Natural killer cell treated with Interleukin-12 subunit alpha and Interleukin-12 subunit beta and Interleukin-15 and Interleukin-18, amount 100 ng/mL, for 72 hours (primary cell): ENCODE data around the gene LCE5A. TPM values are rescaled to one million over a fixed set of nuclear protein-coding genes. Genes with fewer than 3 reads are reported as not detected.
"Not testable (repeated sequence)": the region's sequence is repeated elsewhere in the genome, so short reads cannot be mapped to it uniquely, and the experiment has no call there.

ENCODE experiments used
- ATAC-seq, 2 donors: fragments of 150-1000 bp; cut with Tn5 transposase in 1 of 2; sonication (Bioruptor Pico), chemical (Tn5 transposase) in 1 of 2; 2 replicates each; pipeline ENCODE4 v1.10.0; 2021
- DNase-seq: peaks from one replicate; pipeline ENCODE4 v3.0.0; 2022; ENCODE audit warnings: low spot score
- H3K27ac Mint-ChIP-seq, 2 donors: 1 replicate in 1 of 2; 2 replicates in 1 of 2; pipeline ENCODE4 v1.8.0; 2022; ENCODE audit warnings: mixed read lengths in 2 of 2, mild to moderate bottlenecking in 1 of 2, moderate library complexity in 1 of 2
- H3K27me3 Mint-ChIP-seq, 2 donors: 1 replicate in 1 of 2; 2 replicates in 1 of 2; pipeline ENCODE4 v1.8.0; 2022; ENCODE audit warnings: mixed read lengths in 2 of 2
- H3K36me3 Mint-ChIP-seq: one replicate; pipeline ENCODE4 v1.8.0; 2022; ENCODE audit warnings: mixed read lengths
- H3K4me1 Mint-ChIP-seq, 2 donors: 1 replicate in 1 of 2; 2 replicates in 1 of 2; pipeline ENCODE4 v1.8.0; 2022; ENCODE audit warnings: low read depth in 2 of 2, mixed read lengths in 2 of 2, mild to moderate bottlenecking in 1 of 2
- H3K4me3 Mint-ChIP-seq: one replicate; pipeline ENCODE4 v1.8.0; 2022; ENCODE audit warnings: mixed read lengths
- H3K9me3 Mint-ChIP-seq: 2 replicates; pipeline ENCODE4 v1.8.0; 2022; ENCODE audit warnings: mixed read lengths
- total RNA-seq, 2 donors: library from RNA; stranded (reverse); gene quantifications; one replicate each; pipeline ENCODE4 v1.2.3, GENCODE V29; 2022

LCE5A gene
- total RNA-seq, 2 donors from 2014 or later = not detected

DNA sequence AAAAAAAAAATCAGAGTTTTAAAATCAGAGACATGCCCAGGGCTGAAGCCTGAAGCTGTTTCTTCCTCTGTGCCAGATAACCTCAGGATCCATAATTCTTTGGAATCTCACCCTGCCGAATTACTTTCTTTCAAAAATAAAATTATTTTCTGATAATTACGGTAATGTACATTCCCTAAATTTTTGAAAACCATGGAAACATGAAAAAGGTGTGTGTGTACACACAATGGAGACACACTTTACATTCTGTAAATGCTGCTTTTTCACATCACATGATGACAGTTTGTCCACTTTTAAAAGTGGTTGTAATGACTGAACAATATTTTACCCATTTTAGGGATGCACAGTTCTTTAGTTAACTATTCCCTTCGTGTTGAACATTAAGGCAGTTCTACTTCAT lies 25.2 kb downstream of the LCE5A start:
- no peaks in the 10 kb centered on the region for H3K36me3 Mint-ChIP-seq
- no peaks in the 10 kb centered on the region for H3K4me1 Mint-ChIP-seq
- no peak for DNase-seq
- H3K9me3 Mint-ChIP-seq = no peaks in the 10 kb centered on the region
- H3K27me3 Mint-ChIP-seq = peaks cover 19 to 37% of the 10 kb centered on the region in 2 donors
- no peak overlapping the region for H3K4me3 Mint-ChIP-seq
- ATAC-seq = no peak
- H3K27ac Mint-ChIP-seq = no peak overlapping the region

DNA sequence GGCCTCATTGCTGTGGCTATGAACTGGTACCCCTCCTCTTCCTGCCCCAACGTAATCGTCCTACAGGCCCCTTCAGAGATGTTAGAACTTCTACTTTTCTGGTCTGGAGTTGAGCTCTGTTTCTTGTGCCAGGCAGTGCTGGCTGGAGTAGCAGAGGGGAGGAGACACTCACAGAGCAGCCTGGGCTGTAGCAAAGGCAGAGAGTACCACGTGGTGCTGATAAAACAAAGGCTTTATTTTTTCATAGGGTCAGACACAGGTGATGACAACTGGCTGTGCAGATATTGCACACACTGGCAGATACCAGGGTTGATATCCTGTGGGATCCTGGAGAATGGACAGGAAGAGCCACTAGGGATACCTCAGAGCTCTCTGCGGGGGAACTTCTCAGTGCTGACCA lies 26.9 kb downstream of the LCE5A start:
- Mint-ChIP-seq H3K27ac (no peak overlapping the region), H3K4me3 (no peak overlapping the region), H3K27me3 (peaks cover 19 to 44% of the 10 kb centered on the region in 2 donors), H3K36me3 (no peaks in the 10 kb centered on the region), H3K4me1 (no peaks in the 10 kb centered on the region), H3K9me3 (no peaks in the 10 kb centered on the region)
- DNase-seq = no peak
- no peak for ATAC-seq

DNA sequence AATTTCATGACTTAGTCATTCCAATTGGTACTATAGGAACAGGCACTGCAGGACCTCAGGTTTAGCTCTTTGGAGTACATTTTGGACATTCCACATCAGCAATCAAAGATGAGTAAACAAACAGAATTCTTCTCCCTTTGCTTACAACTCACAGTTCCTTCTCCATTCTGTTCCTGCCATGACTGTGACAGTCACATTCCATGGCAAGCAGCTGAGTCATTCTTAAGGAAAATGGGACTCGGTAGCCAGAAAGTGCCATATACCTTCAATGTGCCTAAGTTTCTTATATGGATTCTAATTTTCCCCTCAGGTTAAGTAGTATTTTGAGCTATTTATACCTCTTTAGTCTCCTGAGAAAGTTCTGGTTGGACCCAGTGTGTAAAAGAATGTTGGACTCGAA lies 29.3 kb downstream of the LCE5A start:
- H3K27ac Mint-ChIP-seq = no peak overlapping the region
- ATAC-seq (no peak), DNase-seq (no peak)
- H3K9me3 Mint-ChIP-seq = no peaks in the 10 kb centered on the region
- H3K4me3 Mint-ChIP-seq = no peak overlapping the region
- no peaks in the 10 kb centered on the region for H3K36me3 Mint-ChIP-seq
- peaks cover 21 to 41% of the 10 kb centered on the region in 2 donors for H3K27me3 Mint-ChIP-seq
- no peaks in the 10 kb centered on the region for H3K4me1 Mint-ChIP-seq

DNA sequence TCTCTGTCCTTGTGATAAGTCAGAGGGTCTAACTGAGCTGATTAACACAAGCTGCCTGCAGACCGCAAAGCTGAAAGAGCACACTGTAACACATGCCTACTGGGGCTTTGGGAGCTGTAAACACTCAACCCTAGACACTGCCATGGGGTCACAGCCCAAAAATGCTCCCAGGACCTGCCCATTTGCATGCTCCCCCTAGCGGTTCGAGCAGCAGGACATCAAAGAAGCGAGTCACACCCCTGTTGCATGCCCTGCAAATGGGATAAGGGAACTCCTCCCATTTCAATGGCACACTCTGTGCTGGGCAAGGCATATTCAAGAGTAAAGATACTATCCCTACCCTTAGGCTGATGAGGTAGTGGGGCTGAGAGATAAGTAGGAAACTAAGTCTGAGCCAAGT lies 33.2 kb downstream of the LCE5A start:
- DNase-seq = no peak
- Mint-ChIP-seq H3K4me1 (no peaks in the 10 kb centered on the region), H3K27ac (no peak overlapping the region), H3K36me3 (no peaks in the 10 kb centered on the region), H3K27me3 (peaks cover 17 to 41% of the 10 kb centered on the region in 2 donors), H3K9me3 (no peaks in the 10 kb centered on the region), H3K4me3 (no peak overlapping the region)
- ATAC-seq = no peak

DNA sequence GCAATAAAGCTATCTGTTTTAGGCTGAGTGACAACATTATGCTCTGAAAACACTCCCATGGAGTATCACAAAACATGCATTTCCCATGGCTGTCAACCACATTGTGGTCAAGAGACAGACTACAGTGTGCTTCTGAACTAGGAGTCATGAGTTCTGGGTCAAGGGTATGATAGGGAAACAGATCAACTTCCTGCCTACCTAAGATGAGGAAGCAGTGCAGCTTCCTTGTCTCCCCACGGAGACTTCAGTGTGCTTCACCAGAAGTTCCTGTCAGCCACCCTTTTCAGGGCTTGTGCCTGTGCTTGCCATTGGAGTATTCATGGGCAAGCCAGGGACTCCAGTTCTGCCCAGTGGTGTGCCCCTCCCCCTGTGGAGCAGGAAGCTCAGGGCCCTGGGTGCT lies 36.1 kb downstream of the LCE5A start:
- H3K27ac Mint-ChIP-seq = no peak overlapping the region
- no peaks in the 10 kb centered on the region for H3K9me3 Mint-ChIP-seq
- no peaks in the 10 kb centered on the region for H3K36me3 Mint-ChIP-seq
- DNase-seq (no peak), ATAC-seq (no peak)
- H3K4me1 Mint-ChIP-seq = no peaks in the 10 kb centered on the region
- H3K27me3 Mint-ChIP-seq = peaks cover 14 to 32% of the 10 kb centered on the region in 2 donors
- H3K4me3 Mint-ChIP-seq = no peak overlapping the region

DNA sequence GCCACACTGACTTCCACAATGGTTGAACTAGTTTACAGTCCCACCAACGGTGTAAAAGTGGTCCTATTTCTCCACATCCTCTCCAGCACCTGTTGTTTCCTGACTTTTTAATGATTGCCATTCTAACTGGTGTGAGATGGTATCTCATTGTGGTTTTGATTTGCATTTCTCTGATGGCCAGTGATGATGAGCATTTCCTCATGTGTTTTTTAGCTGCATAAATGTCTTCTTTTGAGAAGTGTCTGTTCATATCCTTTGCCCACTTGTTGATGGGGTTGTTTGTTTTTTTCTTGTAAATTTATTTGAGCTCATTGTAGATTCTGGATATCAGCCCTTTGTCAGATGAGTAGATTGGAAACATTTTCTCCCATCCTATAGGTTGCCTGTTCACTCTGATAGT lies 37.8 kb downstream of the LCE5A start:
- ATAC-seq, H3K27ac Mint-ChIP-seq, H3K4me3 Mint-ChIP-seq, DNase-seq, H3K36me3 Mint-ChIP-seq, H3K4me1 Mint-ChIP-seq, H3K9me3 Mint-ChIP-seq: not testable (repeated sequence)
- peaks cover 16 to 35% of the 10 kb centered on the region in 2 donors for H3K27me3 Mint-ChIP-seq

Other genes starting within 250 kb of the LCE5A start
- gene FLG, start 185.6 kb upstream of the LCE5A start, total RNA-seq = not detected
- not detected for gene FLG2, start 150.8 kb upstream of the LCE5A start, total RNA-seq
- gene CRNN, start 96.5 kb upstream of the LCE5A start, total RNA-seq = not detected
- gene CRCT1, start 3.7 kb downstream of the LCE5A start, total RNA-seq = not detected
- gene LCE3E, start 56.0 kb downstream of the LCE5A start, total RNA-seq = not detected
- gene LCE3D, start 69.7 kb downstream of the LCE5A start, total RNA-seq = not detected
- gene LCE3C, start 89.4 kb downstream of the LCE5A start, total RNA-seq = not detected
- not detected for gene LCE3B, start 103.0 kb downstream of the LCE5A start, total RNA-seq
- gene LCE3A, start 112.3 kb downstream of the LCE5A start, total RNA-seq = not detected
- not detected for gene LCE2D, start 152.6 kb downstream of the LCE5A start, total RNA-seq
- gene LCE2C, start 164.5 kb downstream of the LCE5A start, total RNA-seq = not detected
- gene LCE2B, start 175.3 kb downstream of the LCE5A start, total RNA-seq = not detected
- not detected for gene LCE2A, start 187.5 kb downstream of the LCE5A start, total RNA-seq
- not detected for gene LCE4A, start 197.4 kb downstream of the LCE5A start, total RNA-seq
- gene KPRP, start 247.2 kb downstream of the LCE5A start, total RNA-seq = not detected